ENCODE data around the gene PFDN6. TPM values are rescaled to one million over a fixed set of nuclear protein-coding genes. Genes with fewer than 3 reads are reported as not detected.

The PFDN6 gene
- total and polyA plus RNA-seq, 9 of the 15 experiments (the other 6 are each of a cell fraction or from before 2014, with no cell fraction given), result 6.8 to 475 (median 216) TPM

GRCh38 chr6:33248643-33248931 is 40.8 kb upstream of the PFDN6 start (continued):
- TF ChIP-seq CHD7 (IDR thresholded peaks at IDR 0.05; ENCODE audit: low read depth, low read length), result no peak
- peak; percentile 43; the same call in 1 of the 2 replicates for TF ChIP-seq FOSL1 (tag; conservative IDR thresholded peaks at IDR 0.05)
- TF ChIP-seq MYNN (IDR thresholded peaks at IDR 0.05), result no peak
- no peak for TF ChIP-seq MYNN (CRISPR knock-in tag; IDR thresholded peaks at IDR 0.05)
- no peak for TF ChIP-seq NEUROD1 (IDR thresholded peaks at IDR 0.05; ENCODE audit: borderline replicate concordance, low read depth, low read length, partially characterized antibody)
- no peak for TF ChIP-seq RAD21 (CRISPR knock-in tag; conservative IDR thresholded peaks at IDR 0.05 in 1 of 2, IDR thresholded peaks at IDR 0.05 in 1 of 2)
- TF ChIP-seq SREBF2 (CRISPR knock-in tag; IDR thresholded peaks at IDR 0.05), result no peak
- TF ChIP-seq CBFA2T3 (IDR thresholded peaks at IDR 0.05), result no peak
- TF ChIP-seq AFF1 (IDR thresholded peaks at IDR 0.05; ENCODE audit: low read depth in 1 of 2, partially characterized antibody in 2 of 2), result peak in 1 of 2 experiments; percentile 40
- 0 out of 2 replicates have a peak, but pooled peaks have one; percentile 10 for TF ChIP-seq OTX1 (CRISPR knock-in tag; IDR thresholded peaks at IDR 0.05)
- 0 out of 2 replicates have a peak, but pooled peaks have one; percentile 25 for TF ChIP-seq TOE1 (IDR thresholded peaks at IDR 0.05; ENCODE audit: borderline replicate concordance)
- TF ChIP-seq TOE1 (CRISPR knock-in tag; IDR thresholded peaks at IDR 0.05; ENCODE audit: borderline replicate concordance, low read depth), result no peak

All from K562 (cell line).